Stimulated activated CD4-positive, alpha-beta T cell treated with anti-CD3 and anti-CD28 coated beads, TNF-alpha, amount 100 ng/mL, for 4 hours (primary cell): ENCODE data around the gene SPDYE18.
"Not testable (repeated sequence)": the region's sequence is repeated elsewhere in the genome, so short reads cannot be mapped to it uniquely, and the experiment has no call there.

Experiments
- DNase-seq, 3 experiments: peaks; one replicate each; pipeline ENCODE4 v3.0.0-alpha.2; 2020; ENCODE audit warnings: low read depth in 3 of 3

Gene SPDYE18

GRCh38 chr7:77062557-77062956 lies at the start of gene SPDYE18:
TSS of gene SPDYE18 (minus strand) at chr7:77062558. CDS start at chr7:77060512, 2,046 bp downstream.
- not testable (repeated sequence) for DNase-seq

- DNase-seq, result not testable (repeated sequence)
These were observed 46.0 kb upstream of the SPDYE18 start for GRCh38 chr7:77108362-77108761.

- DNase-seq, result not testable (repeated sequence)
These were observed 45.3 kb upstream of the SPDYE18 start for GRCh38 chr7:77107659-77108058.

- not testable (repeated sequence) for DNase-seq
These were observed 43.5 kb upstream of the SPDYE18 start for GRCh38 chr7:77105904-77106303.

- not testable (repeated sequence) for DNase-seq
These were observed 40.3 kb upstream of the SPDYE18 start for GRCh38 chr7:77102671-77103070.

- not testable (repeated sequence) for DNase-seq
These were observed 38.8 kb upstream of the SPDYE18 start for GRCh38 chr7:77101187-77101586.

- not testable (repeated sequence) for DNase-seq
These were observed 38.1 kb upstream of the SPDYE18 start for GRCh38 chr7:77100501-77100900.

GRCh38 chr7:77092301-77092700 lies 29.9 kb upstream of the SPDYE18 start:
- DNase-seq, result not testable (repeated sequence)

GRCh38 chr7:77082192-77082591 lies 19.8 kb upstream of the SPDYE18 start:
- not testable (repeated sequence) for DNase-seq

GRCh38 chr7:77080236-77080635 lies 17.9 kb upstream of the SPDYE18 start:
- DNase-seq, result not testable (repeated sequence)

- not testable (repeated sequence) for DNase-seq
These were observed 17.3 kb upstream of the SPDYE18 start for GRCh38 chr7:77079624-77080023.

GRCh38 chr7:77079112-77079511 lies 16.8 kb upstream of the SPDYE18 start:
- not testable (repeated sequence) for DNase-seq

GRCh38 chr7:77077060-77077459 lies 14.7 kb upstream of the SPDYE18 start:
- not testable (repeated sequence) for DNase-seq

- not testable (repeated sequence) for DNase-seq
These were observed 12.5 kb upstream of the SPDYE18 start for GRCh38 chr7:77074786-77075396.

GRCh38 chr7:77071108-77071507 lies 8.8 kb upstream of the SPDYE18 start:
- not testable (repeated sequence) for DNase-seq

GRCh38 chr7:77065869-77066268 lies 3.5 kb upstream of the SPDYE18 start:
- DNase-seq, result not testable (repeated sequence)

GRCh38 chr7:77063732-77064131 lies 1.4 kb upstream of the SPDYE18 start:
- DNase-seq, result not testable (repeated sequence)

- not testable (repeated sequence) for DNase-seq
These were observed 30.1 kb downstream of the SPDYE18 start, which contains the start of gene SPDYE17 for GRCh38 chr7:77032261-77032660. TSS of gene SPDYE17 (minus strand) at chr7:77032361. CDS start at chr7:77030570, 1,791 bp downstream.

GRCh38 chr7:77026349-77026748 lies 36.0 kb downstream of the SPDYE18 start:
- not testable (repeated sequence) for DNase-seq

GRCh38 chr7:77010074-77010680 lies 52.2 kb downstream of the SPDYE18 start:
- DNase-seq, result not testable (repeated sequence)

- DNase-seq, result not testable (repeated sequence)
These were observed 54.4 kb downstream of the SPDYE18 start for GRCh38 chr7:77008000-77008399.

- DNase-seq, result not testable (repeated sequence)
These were observed 55.9 kb downstream of the SPDYE18 start for GRCh38 chr7:77006127-77007110.
